B cell (primary cell): ENCODE measurements around the gene EIF2S1. TPM values are rescaled to one million over a fixed set of nuclear protein-coding genes. Genes with fewer than 3 reads are reported as not detected.

ENCODE experiments used
- ATAC-seq: fragments of 200-7000 bp; cut with Tn5 transposase; one replicate; pipeline ENCODE4 v1.10.0; 2021; ENCODE audit warnings: low read depth, mild to moderate bottlenecking, moderate number of reproducible peaks, moderate library complexity
- CTCF ChIA-PET: fragments of 350-600 bp; sonication (Branson Sonifier 250); formaldehyde crosslinking; loops from one replicate; lab custom pipeline; 2021; ENCODE audit warnings: antibody characterized with exemption, inconsistent platforms; lab: Charles Lee
- POLR2A ChIA-PET: fragments of 350-600 bp; sonication (Branson Sonifier 250); formaldehyde crosslinking; loops from one replicate; lab custom pipeline; 2021; ENCODE audit warnings: antibody characterized with exemption; lab: Charles Lee
- DNase-seq: peaks from one replicate; pipeline ENCODE4 v3.0.0; 2013
- H2AFZ ChIP-seq: 2 replicates; pipeline ENCODE4 v1.6.1; 2012; ENCODE audit warnings: mild to moderate bottlenecking, low read depth, low read length; ENCODE audit not compliant: insufficient read depth, poor library complexity, severe bottlenecking
- H3K27ac ChIP-seq, 2 donors: 1 replicate in 1 of 2; 2 replicates in 1 of 2; pipeline ENCODE4 v1.5.1; 2012 to 2013; ENCODE audit warnings: low read length in 2 of 2, mild to moderate bottlenecking in 2 of 2, moderate library complexity in 1 of 2
- H3K27me3 ChIP-seq, 4 experiments: fragments of 200-600 bp in 1 of 4; sonication (generic) in 1 of 4; replicated peaks in 1 of 4; 1 replicate in 2 of 4; 2 replicates in 2 of 4; pipeline versions ENCODE4 v1.6.1 to v1.7.0; 2013 to 2016; ENCODE audit warnings: low read length in 3 of 4, mild to moderate bottlenecking in 2 of 4, mixed read lengths in 1 of 4, moderate library complexity in 1 of 4; ENCODE audit not compliant: insufficient read depth in 4 of 4, control insufficient read depth in 3 of 4; ENCODE audit errors: control extremely low read depth in 1 of 4
- H3K36me3 ChIP-seq, 2 experiments: replicated peaks in 1 of 2; 1 replicate in 1 of 2; 2 replicates in 1 of 2; pipeline versions ENCODE4 v1.6.1 to v1.7.1; 2013; ENCODE audit warnings: low read length in 1 of 2; ENCODE audit not compliant: insufficient read depth in 2 of 2, control insufficient read depth in 1 of 2; ENCODE audit errors: control extremely low read depth in 1 of 2, extremely low read depth in 1 of 2
- H3K4me1 ChIP-seq, 2 donors: fragments of 200-600 bp in 1 of 2; sonication (generic) in 1 of 2; 1 replicate in 1 of 2; 2 replicates in 1 of 2; pipeline versions ENCODE4 v1.5.1 to v1.6.1; 2013 to 2017; ENCODE audit warnings: low read length in 2 of 2; ENCODE audit not compliant: control insufficient read depth in 2 of 2, insufficient read depth in 2 of 2
- H3K4me2 ChIP-seq: replicated peaks from 2 replicates; pipeline ENCODE3; 2012; ENCODE audit warnings: mild to moderate bottlenecking, low read depth, low read length; ENCODE audit not compliant: poor library complexity, severe bottlenecking
- H3K4me3 ChIP-seq, 5 experiments: fragments of 200-600 bp in 1 of 5; sonication (generic) in 1 of 5; 1 replicate in 3 of 5; 2 replicates in 2 of 5; pipeline versions ENCODE4 v1.5.1 to v1.7.0; 2011 to 2016; ENCODE audit warnings: low read length in 4 of 5, mild to moderate bottlenecking in 4 of 5, low read depth in 2 of 5, control low read depth in 1 of 5, moderate library complexity in 1 of 5; ENCODE audit not compliant: insufficient read depth in 1 of 5; ENCODE audit errors: control extremely low read depth in 1 of 5, extremely low read depth in 1 of 5
- H3K79me2 ChIP-seq: fragments of 200-600 bp; sonication (generic); one replicate; pipeline ENCODE4 v1.6.0; 2016; ENCODE audit warnings: low read length; ENCODE audit not compliant: control insufficient read depth, insufficient read depth
- H3K9ac ChIP-seq: fragments of 200-600 bp; sonication (generic); 2 replicates; pipeline ENCODE4 v1.6.1; 2017; ENCODE audit warnings: mild to moderate bottlenecking, low read length, moderate library complexity
- H3K9me3 ChIP-seq, 3 donors: one replicate each; pipeline versions ENCODE4 v1.6.1 to v1.7.1; 2013; ENCODE audit warnings: low read length in 2 of 3; ENCODE audit not compliant: control insufficient read depth in 2 of 3, insufficient read depth in 1 of 3; ENCODE audit errors: control extremely low read depth in 1 of 3
- H4K20me1 ChIP-seq: 2 replicates; pipeline ENCODE4 v1.6.0; 2012; ENCODE audit warnings: mild to moderate bottlenecking, low read length; ENCODE audit not compliant: insufficient read depth, control insufficient read depth, poor library complexity, severe bottlenecking
- H3K27ac Mint-ChIP-seq: one replicate; pipeline ENCODE4 v1.8.0; 2021; ENCODE audit warnings: mixed read lengths
- H3K27me3 Mint-ChIP-seq: one replicate; pipeline ENCODE4 v1.8.0; 2021; ENCODE audit warnings: mixed read lengths
- H3K4me1 Mint-ChIP-seq: one replicate; pipeline ENCODE4 v1.8.0; 2021; ENCODE audit warnings: mixed read lengths
- H3K4me3 Mint-ChIP-seq: one replicate; pipeline ENCODE4 v1.8.0; 2021; ENCODE audit warnings: mixed read lengths
- H3K9me3 Mint-ChIP-seq: one replicate; pipeline ENCODE4 v1.8.0; 2022; ENCODE audit warnings: mixed read lengths; ENCODE audit not compliant: insufficient read depth
- CTCF ChIP-seq: fragments of 200-600 bp; IDR thresholded peaks from one replicate; pipeline ENCODE4 v1.8.0; 2022; ENCODE audit warnings: antibody characterized with exemption, mild to moderate bottlenecking
- EZH2 ChIP-seq: IDR thresholded peaks from 2 replicates; pipeline ENCODE4 v1.6.1; 2012; ENCODE audit warnings: borderline replicate concordance, low read depth, mild to moderate bottlenecking, moderate library complexity, low read length; ENCODE audit not compliant: insufficient read depth, poor library complexity, severe bottlenecking
- WGBS: methylation state at CpG from one replicate; pipeline ENCODE4 v1.1.5; 2013; ENCODE audit warnings: missing lambda C conversion rate; ENCODE audit not compliant: insufficient coverage; 5-methylcytosine and 5-hydroxymethylcytosine counted together
- intact Hi-C: fragments of 100-400 bp; cut with micrococcal nuclease; formaldehyde crosslinking; loops from one replicate; pipeline ENCODE4 v1.10.0; 2022
- polyA plus RNA-seq: library from polyadenylated mRNA; depleted of rRNA; stranded (reverse); fragments of >200 nt; gene quantifications from 2 replicates; pipeline ENCODE4 v1.2.3, GENCODE V29; 2012
- total RNA-seq, 2 donors: library from RNA; stranded (reverse); fragments of 120-200 nt in 1 of 2; gene quantifications; 1 replicate in 1 of 2; 2 replicates in 1 of 2; pipeline versions ENCODE4 v1.2.3 to v1.2.4, GENCODE V29; 2013 to 2022

The EIF2S1 gene
- total and polyA plus RNA-seq, 2 donors (not counting 1 experiment from before 2014, with no cell fraction given), result 10.4 to 39.9 TPM

GRCh38 chr14:67426161-67426560 lies 66.0 kb downstream of the EIF2S1 start:
- ATAC-seq, result no peak
- POLR2A ChIA-PET, result no interaction called here
- H3K27ac Mint-ChIP-seq, result no peak overlapping the region

More at GRCh38 chr14:67426161-67426560, 66.0 kb downstream of the EIF2S1 start:
- H3K27ac ChIP-seq, result no peak overlapping the region
- H3K4me2 ChIP-seq, result no peak overlapping the region
- H3K79me2 ChIP-seq, result no peaks in the 10 kb centered on the region
- no peak overlapping the region for H3K4me3 Mint-ChIP-seq
- peaks cover 0 to 25% (median 1%) of the 10 kb centered on the region in 4 experiments for H3K27me3 ChIP-seq
- H4K20me1 ChIP-seq, result no peaks in the 10 kb centered on the region
- peaks cover 0 to 2% (median 0%) of the 10 kb centered on the region in 3 donors for H3K9me3 ChIP-seq
- WGBS, result 87% methylated on average over 3 of the region's 8 CpGs
- H3K27me3 Mint-ChIP-seq, result peaks cover 20% of the 10 kb centered on the region
- H2AFZ ChIP-seq, result no peak overlapping the region
- CTCF ChIA-PET, result interaction anchor here (1.0 to 23.4 kb wide), 19 partner anchors 9 to 285 kb away, joined by 3 to 863 read pairs (median 14); partner anchors contain the start of genes PLEKHH1, RDH12 and TMEM229B
- TF ChIP-seq CTCF (no peak), EZH2 (no peak)
- H3K36me3 ChIP-seq, result no peaks in the 10 kb centered on the region
- DNase-seq, result no peak
- H3K4me1 Mint-ChIP-seq, result peaks cover 3% of the 10 kb centered on the region
- H3K4me1 ChIP-seq, result peaks cover 0 to 4% of the 10 kb centered on the region in 2 donors
- H3K4me3 ChIP-seq, result no peak overlapping the region
- no peaks in the 10 kb centered on the region for H3K9me3 Mint-ChIP-seq
- H3K9ac ChIP-seq, result no peak overlapping the region
- intact Hi-C loops, result loop anchor here (2.0 kb wide), 1 partner anchor 101 kb away; no protein-coding TSS in a partner anchor
